Mesenteric fat pad (tissue), 1 donor: ENCODE results near the gene FSIP1. TPM values are rescaled to one million over a fixed set of nuclear protein-coding genes. Genes with fewer than 3 reads are reported as not detected.

ENCODE experiments used
- DNase-seq: peaks from one replicate; pipeline ENCODE4 v3.0.0-alpha.2; 2020; ENCODE audit warnings: low spot score
- total RNA-seq: library from RNA; stranded (reverse); fragmentation: NEBNext Ultra II Directional; extraction: Animal tissue kit (Norgen Biotek cat#: 25700); gene quantifications from one replicate; pipeline ENCODE4 v1.2.1, GENCODE V29; 2021
- donor health status: DM: yes; HTN: yes; CAD: no.

Gene FSIP1
- total RNA-seq, 1 donor from 2014 or later: not detected

DNA sequence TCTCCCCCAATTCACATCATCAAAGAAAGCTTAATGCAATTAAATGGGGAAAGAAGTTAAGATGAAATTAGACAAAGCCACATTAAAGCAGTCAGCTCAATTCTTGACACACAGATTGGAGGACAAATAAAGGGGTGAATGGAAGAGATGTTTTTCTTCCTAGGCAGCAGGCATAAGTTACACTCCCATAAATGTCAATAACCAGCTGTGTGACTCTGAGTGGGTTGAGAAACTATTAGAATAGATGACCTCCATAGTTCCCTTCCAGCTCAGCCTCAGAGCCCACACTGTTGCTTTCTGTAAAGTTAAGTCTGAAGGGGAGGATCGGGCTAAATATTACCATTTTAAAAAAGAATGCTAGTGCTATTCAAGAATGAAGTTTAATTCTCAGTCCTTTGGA is 130.8 kb downstream of the FSIP1 start:
- DNase-seq: no peak

DNA sequence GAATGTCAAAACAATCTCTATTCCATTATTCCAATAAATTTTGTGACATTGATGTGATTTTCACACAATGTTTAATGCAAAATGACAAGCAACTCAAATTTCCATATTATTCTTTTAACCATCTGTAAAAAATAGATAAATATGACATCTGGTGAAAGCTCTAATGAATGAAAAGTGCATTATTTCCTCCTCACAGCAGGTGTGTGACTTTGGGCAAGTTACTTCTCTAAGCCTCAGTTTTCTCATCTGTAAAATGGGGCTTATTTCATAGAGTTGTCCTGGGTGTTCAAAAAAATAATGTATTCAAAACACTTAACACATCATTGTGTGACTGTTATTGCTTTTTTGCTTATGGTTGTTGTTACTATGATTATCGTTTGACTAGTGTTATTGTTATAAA is 131.3 kb downstream of the FSIP1 start:
- DNase-seq: no peak

DNA sequence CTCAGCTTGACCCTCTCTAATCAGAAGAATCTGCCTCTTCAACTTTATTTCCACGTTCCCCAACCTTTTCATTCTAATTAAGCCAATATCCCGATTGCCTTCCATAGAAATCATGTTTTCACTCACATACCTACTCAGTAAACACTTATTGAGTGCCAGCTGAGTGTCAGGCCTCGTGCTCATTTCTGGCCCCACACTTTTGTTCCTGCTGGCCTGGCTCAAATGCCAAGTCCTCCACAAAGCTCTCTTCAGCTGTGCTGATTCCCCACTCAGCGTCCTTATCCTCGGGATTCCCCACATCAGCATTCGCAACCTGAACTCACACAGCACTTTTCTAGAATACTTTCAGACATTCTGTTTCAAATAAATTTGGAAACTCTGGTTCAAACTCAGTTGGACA is 132.9 kb downstream of the FSIP1 start:
- DNase-seq: no peak

DNA sequence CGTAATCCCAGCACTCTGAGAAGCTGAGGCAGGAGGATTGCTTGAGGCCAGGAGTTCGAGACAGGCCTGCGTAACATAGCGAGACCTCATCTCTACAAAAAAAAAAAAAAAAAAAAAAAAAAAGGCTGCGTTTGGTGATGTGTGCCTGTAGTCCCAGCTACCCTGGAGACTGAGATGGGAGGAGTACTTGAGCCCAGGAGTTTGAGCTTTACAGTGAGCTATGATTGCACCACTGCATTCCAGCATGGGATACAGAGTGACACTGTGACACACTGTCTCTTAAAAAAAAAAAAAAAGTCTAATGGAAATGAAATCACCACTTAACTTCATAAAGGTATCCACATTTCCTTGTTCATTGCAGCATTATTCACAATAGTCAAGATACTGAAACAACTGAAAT is 136.2 kb downstream of the FSIP1 start:
- DNase-seq: no peak

DNA sequence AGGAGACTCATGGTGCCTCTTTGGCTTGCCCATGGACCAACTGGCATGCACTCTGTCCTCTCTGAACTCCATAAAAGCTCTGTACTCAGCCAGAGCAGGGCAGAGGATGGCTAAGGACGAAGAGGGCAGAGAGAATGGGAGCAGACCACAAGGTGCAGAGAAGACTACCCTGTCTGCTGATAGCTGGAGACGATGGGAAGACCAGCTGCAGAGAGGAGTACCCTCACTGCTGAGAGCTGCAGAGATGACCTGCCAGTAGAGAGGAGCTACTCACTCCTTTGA is 136.7 kb downstream of the FSIP1 start:
- DNase-seq: no peak

DNA sequence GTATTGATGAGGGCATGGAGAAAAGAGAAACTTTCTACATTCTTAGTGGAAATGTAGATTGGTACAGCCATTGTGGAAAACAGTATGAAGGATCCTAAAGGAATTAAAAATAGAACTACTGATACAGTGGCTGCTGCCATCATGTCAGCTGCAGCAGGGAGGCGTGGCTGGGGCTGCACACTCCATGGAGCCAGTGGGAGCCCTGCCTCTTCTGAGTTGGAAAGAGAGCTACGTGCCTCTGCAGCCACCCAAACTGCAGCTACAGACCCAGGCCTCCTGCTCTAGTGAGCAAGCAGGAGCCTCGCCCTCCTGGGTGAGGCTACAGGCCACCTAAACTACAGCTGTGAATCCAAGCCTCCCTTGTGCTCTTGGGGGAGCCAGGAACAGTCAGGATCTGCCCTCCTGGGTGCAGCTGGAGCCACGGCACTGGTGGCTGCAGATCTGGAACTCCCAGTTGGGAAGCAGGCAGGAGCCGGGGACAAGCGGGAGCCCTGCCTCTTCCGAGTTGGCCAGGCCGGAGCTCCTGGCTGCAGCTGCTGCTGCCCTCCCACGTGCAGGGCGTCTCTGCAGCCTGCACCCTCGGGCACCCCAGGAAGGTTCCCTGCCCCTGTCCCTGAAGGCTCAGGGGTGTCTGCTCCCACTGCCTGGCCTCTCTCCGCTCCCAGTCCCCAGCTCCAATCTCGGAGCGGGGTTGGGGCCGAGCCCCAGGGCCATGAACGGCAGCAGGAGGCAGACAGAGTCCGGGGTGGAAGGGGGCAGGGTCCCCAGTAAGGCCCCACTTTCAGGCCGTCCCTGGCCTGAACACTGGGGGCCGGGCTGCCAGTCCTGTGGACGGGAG is 137.3 kb downstream of the FSIP1 start:
- DNase-seq: no peak

DNA sequence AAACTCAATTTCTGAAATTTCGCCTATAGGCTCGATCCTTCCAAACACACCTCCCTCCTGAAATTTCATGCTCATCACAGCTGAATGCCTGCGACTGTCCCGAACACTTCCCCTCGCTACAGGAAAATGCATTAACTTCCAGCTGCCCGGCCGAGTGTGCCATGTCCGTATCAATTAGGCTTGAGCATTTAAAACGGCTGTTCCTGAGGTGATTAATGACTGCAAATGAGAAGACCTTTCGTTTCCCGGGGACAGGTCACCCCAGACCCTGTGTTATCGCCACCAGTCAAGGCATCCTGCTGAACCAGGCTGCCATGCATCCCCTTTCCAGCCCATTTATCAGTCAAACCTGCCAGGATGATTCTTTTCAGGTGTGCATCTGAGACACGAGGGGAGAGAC is 138.5 kb downstream of the FSIP1 start:
- no peak for DNase-seq

DNA sequence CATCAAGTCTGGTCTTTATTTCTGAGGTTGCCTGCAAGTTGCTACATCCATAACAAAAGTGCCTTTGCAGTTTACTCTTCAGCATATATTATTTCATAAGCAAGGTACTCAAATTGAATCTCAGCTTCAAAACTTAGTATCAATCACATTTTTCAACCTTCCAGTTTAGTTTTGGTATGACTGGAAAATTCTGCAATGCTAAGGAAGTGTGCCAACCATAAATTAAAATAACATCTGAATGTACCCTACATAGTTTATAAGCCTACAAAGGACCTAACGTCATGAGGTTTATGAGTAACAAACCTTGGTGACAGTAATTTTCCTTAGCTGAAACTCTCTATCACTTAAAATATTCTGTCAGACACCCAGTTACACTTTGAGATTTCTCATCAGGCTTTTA is 138.9 kb downstream of the FSIP1 start:
- no peak for DNase-seq

DNA sequence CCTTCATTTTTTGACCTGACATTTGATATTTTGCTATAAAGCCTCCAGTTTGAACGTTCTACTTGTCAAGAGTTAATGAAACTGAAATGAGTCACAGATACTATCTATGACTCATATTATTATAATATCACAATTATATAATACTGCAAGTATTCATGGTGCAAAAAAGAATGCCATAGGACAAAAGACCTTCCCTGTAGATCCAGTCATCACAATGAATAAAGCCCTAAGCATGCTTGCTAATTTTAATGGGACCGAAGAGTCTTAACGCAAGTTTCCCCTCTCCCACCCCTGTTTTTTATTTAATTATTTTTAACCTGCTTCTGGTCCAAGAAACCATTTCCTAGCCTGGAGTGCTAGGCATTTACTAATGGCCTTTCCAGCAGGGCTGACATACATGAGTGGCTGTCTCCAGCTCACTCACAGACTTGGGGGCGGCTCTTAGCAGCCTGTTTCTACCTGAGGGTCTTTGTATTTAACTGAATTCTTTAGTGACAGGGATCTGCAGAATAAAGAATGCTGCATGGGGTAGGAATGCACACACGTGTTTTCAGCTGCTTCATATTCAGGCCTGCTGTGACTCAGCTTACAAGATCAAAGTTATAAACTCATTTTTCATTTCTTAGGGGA is 140.5 kb downstream of the FSIP1 start:
- no peak for DNase-seq

DNA sequence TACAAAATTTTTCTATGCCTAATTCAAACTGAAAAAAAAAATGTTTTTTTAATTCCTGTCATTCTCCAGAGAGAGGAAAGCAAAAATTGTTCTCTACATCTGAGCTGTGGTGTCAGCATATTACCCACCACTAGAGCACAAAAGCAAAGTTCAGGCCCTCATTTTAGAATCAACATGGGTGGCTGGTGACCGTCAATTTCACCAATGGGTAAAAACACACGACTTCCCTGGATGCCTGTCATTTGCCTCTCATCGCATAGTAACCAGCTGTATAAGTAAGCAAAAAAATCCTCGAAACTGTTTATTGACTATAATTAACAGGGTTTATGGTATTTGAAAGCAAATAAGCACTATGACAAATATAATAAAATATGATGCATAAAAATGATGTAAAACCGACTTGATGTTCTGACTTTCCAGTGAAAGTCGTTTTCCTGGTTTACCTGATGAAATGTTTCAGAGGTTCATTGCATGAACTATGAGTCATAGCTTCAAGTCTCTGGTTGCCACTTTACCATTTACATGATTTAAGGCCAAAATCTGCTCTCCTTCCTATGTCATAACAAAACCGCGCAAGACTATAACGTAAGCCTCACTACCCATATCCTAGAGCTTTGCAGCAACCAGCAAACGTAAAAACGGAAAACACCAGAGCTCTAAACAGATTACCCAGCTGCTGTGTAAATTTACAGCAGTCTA is 141.3 kb downstream of the FSIP1 start:
- no peak for DNase-seq

DNA sequence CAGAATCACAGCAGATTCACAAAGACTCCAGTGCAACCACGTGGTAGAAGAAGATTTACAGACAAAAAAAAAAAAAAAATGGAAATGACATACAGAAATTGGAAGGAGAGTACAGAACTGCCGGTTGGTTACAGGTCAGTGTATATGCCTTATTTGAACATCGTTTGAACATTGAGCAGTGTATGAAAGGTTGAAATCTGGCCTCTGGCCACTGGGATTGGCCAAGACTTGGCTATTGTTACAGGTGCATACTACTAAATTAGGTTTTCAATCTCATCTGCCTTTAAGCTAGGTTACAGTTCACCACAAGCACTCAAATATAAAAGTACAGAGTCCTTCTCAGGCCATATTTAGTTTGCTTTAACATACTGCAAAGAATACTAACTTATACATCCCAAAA is 142.0 kb downstream of the FSIP1 start:
- DNase-seq: no peak

DNA sequence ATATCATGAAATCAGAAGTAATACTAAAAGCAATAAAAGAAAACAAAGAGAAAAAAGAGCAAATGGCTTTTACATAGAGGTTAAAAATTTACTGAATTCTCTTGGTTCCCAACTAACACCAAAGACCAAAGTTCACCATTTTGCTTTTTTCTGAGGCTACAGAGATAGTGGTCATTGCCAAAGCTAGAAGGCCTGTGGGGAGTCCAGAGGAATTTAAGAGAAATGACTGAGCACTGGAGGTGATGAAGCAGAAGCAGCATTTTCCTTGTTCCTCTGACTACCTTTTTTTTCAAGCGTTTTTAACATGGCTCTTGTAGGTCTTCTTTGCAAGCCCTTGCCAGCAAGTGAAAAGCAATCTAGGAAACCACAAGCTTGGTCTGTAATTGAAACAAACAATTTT is 143.6 kb downstream of the FSIP1 start:
- no peak for DNase-seq

DNA sequence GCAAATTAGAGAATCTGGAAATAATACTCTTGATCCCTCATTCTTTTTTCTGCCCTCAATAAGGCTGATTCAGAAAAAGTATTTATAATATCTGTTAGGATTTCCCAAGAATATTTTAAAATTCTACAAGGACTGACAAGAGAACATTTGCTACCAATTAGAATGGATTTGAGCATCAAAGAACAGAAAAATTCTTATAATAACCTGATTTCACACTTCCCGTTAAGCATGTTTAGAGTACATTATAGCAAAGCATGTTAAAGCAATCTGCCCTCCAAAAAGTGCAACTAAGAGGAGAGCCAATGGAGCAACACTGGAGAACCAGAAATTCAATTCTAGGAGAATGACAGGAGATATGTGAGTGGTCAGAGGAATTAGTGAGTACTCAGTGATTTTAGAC is 144.6 kb downstream of the FSIP1 start:
- DNase-seq: no peak

DNA sequence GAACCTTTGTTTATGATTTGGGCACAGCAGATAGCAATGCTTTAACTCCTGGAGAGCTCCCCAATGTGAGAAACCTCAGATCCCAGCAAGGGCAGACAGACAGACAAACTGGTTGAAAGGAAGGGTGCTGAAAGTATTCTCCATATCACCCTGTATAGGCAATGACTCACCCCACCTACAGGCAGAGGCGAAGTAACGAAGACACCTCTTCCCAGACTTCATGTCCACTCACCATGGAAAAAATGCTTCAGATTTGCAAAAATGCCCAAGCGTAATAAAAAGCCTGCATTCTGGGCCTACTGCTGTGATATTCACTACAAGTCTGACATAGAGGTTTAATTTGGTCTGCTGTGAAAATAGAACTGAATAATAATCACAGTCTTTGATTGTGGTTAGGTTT is 151.3 kb downstream of the FSIP1 start:
- no peak for DNase-seq

DNA sequence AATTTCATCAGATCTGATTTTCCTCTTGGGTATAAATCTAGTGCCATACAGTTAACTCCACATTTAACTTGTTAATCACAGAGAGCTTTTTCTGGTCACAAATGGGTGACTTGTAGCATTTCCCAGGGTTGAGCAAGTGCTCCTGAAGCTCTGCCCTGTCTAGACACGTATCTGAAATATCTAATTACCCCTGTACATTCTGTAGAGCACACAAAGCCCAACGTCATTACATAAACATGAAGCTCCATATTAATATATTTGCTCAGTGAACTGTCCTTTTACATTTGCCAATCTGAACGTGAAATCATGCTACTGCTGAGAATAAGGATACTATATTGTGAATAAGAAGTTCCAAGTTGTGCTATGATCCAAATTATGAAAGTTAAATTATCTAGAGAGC is 152.7 kb downstream of the FSIP1 start:
- DNase-seq: no peak

DNA sequence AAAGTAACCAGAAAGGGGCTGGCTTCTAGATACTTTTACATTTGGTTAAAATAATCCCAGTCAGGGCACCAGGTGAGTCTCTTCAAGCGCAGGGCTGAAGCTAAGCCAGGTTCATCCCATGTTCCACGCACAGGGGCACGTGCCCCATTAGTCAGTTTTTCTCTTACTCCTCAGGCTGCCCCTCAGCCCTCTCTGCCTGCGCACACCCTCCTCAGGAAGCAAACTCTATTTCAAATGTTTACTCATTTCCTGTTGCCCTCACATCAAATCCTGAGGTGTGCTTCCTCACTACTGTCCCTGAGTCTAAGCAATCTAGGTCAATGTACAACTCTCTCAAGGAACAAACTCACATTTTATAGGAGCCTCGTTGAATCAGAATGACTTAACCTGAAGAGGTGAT is 153.3 kb downstream of the FSIP1 start:
- no peak for DNase-seq

DNA sequence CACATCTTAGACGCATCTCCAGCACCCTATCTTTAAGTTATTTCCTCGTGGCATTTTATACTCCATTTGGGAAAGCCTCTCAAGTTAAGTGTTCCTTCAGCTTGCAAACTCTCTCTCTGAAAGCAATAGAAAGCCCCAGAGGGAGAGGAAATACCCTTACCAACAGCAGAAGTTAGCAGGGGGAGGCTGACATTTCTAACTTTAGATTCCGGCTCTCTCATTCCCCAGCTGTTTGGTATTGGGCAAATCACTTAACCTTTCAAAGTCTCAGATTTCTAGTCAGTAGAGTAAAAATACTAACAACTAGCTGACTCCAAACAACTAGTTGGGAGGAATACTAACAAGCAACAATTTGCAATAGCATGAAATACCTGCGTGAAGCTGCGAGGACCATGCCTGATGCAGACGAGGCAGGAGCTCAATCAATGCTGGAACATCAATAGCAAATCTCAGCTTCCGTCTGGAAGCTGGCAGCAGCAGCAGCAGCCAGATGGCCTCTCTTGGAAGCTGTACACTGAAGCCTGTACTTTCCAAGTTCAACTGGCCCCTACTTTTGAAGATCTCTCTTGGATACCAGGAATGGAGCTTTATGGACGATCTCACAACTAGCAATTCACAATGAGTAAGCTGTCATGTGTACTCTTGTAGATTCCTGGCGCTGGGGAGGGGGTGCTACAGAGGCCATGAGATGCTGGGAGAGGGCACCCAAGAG is 153.9 kb downstream of the FSIP1 start:
- no peak for DNase-seq

DNA sequence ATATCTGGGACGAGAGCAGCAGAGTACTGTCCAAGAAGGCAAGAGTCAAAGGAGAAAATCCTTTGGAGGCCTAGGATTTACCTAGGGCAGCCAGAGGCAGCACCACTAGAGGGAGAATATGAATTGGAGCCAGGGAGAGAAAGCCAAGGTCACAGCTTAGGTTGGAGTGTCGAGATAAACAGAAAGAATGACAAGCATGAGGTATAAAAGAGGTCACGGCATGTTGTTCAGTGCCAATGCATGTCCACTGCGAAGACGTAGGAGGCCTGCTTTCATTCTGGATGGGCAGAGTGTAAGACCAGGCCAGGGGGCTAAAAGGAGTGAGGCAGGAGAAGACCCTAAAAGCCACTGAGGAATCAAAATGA is 154.5 kb downstream of the FSIP1 start:
- no peak for DNase-seq

DNA sequence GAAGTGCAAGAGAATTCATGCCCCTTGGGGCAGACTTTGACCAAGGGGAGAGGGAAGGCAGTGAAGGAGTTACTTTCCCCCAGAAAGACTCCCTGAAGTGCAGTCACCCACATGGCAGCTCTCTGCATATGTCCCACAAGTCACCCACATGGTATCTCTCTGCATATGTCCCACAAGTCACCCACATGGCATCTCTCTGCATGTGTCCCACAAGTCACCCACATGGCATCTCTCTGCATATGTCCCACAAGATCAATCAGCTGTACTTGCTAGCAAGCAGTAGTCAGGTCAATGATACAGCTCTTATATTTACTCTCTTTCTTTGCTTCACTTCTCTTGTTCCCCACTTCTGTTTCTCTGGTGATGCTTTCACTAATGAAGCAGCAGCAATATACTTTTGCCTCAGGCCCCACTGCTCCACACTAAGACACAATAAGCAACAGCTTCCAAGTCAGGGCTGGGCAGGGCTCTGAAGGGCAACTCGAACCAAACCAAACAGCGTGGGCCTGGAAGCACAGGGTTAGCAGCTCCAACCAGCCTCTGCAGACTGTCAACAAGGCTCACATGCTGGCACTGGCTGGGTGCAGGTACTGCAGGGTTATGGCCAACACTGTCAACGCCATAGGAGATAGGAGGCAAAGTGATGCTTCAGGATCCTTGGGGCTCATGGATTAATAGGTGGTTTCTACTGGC is 155.0 kb downstream of the FSIP1 start:
- no peak for DNase-seq

DNA sequence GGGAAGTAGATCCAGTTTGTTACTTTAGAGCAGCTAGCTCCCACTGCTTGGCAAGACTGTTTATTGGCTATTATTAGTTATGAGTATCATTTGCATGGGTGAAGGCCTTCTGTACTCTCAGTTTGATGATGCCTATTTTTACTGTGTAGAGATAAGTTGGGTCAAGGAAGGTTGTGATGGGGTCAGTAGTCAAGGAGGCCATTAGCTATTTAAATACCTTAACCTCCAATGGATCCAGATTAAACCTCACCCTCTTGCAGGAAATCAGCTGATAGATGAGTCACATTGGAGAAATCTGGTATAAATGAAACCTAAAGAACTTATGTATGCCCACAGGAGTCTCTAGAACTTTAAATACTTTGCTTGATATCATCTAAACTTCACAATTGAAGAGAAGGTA is 156.8 kb downstream of the FSIP1 start:
- DNase-seq: no peak

DNA sequence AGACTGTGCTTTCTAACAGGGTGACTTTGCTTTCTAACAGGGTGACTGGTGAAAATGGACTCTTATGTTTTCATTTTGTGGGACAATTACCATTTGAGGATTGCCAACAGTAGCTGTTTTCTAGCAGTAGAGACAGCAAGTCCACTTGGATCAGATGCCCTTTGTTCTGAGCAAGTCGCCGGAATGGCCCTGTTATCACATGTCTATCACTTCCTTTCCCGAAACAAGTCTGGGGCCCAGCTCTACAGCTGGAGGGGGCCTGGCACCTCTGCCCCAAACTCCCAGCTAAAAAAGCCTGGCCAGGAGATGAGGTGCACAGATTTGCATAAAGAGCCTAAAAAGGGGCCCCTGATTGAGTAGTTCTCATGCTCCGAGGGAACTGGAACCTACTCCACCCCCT is 157.2 kb downstream of the FSIP1 start:
- DNase-seq: no peak

DNA sequence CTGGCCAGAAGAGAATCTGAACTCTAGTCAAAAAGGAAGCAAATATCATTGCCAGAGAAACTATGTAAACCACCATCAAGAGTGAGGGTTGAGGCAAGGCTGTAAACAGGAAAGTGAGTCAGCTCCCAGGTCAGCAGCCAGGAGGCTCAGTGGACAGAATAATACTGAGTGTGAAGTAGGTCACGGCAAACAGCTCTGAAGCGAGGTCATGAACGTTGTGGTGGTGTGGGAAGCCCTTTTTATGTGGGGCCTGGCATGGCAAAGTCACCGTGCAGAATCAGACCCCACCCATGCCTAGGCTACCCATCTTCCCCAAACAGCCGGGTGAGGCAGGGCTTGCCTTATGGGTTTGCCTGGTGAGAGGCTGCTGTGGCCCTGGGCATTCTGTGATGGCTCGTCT is 157.8 kb downstream of the FSIP1 start:
- DNase-seq: no peak
